HCT116 (cell line): Measurements from ENCODE around the gene HESX1. TPM values are rescaled to one million over a fixed set of nuclear protein-coding genes. Genes with fewer than 3 reads are reported as not detected.

Experiments
- ATAC-seq: fragments of 200-7000 bp; cut with Tn5 transposase; 2 replicates; pipeline ENCODE4 v1.9.1; 2020; ENCODE audit warnings: mild to moderate bottlenecking, moderate library complexity
- BruUV-seq: library from RNA; stranded (reverse); fragments of 400-500 nt; replicated peaks from 2 replicates; lab custom pipeline; 2021; lab: Mats Ljungman, UMichigan
- CTCF ChIA-PET: fragments of 300-600 bp; sonication (Branson Sonifier 250); formaldehyde crosslinking; loops from one replicate; lab custom pipeline; 2021; ENCODE audit warnings: antibody characterized with exemption; lab: Charles Lee
- POLR2A ChIA-PET: fragments of 300-600, 350-600 bp; sonication (Branson Sonifier 250); formaldehyde crosslinking; loops from one replicate; lab custom pipeline; 2021; ENCODE audit warnings: antibody characterized with exemption; lab: Charles Lee
- RAD21 ChIA-PET, 2 experiments: fragments of 300-600 bp; sonication (Branson Sonifier 250); formaldehyde crosslinking; loops; one replicate each; lab custom pipeline; 2023; ENCODE audit warnings: low total read pairs in 2 of 2; ENCODE audit not compliant: uncharacterized antibody in 2 of 2, unreplicated experiment in 2 of 2, low non-redundant PET in 1 of 2; lab: Charles Lee
- DNase-seq: peaks from one replicate; pipeline ENCODE4 v3.0.0-alpha.2; 2010; ENCODE audit warnings: low read depth, low spot score
- H2AFZ ChIP-seq: fragments of 200-600 bp; shearing (Covaris generic), sonication (generic); 2 replicates; pipeline ENCODE4 v1.6.1; 2017; ENCODE audit warnings: low read depth, mixed run types, mixed read lengths, antibody characterized with exemption, low read length; ENCODE audit not compliant: poor library complexity, severe bottlenecking
- H3K27ac ChIP-seq: 2 replicates; pipeline ENCODE4 v1.5.1; 2012; ENCODE audit warnings: low read depth, low read length
- H3K27me3 ChIP-seq: fragments of 200-600 bp; sonication (generic); 2 replicates; pipeline ENCODE4 v1.6.1; 2016; ENCODE audit warnings: mixed run types, low read length, mixed read lengths; ENCODE audit not compliant: insufficient read depth
- H3K36me3 ChIP-seq, 2 experiments: fragments of 200-500 bp in 1 of 2; fragments of 200-600 bp in 1 of 2; sonication (Bioruptor generic) in 1 of 2; sonication (generic) in 1 of 2; 2 replicates each; pipeline versions ENCODE4 v1.5.1 to v1.6.1; 2014 to 2016; ENCODE audit warnings: low read length in 2 of 2, inconsistent platforms in 1 of 2, mixed read lengths in 1 of 2, mixed run types in 1 of 2; ENCODE audit not compliant: insufficient read depth in 2 of 2, control insufficient read depth in 1 of 2
- H3K4me1 ChIP-seq, 2 experiments: fragments of 200-600 bp in 1 of 2; sonication (generic) in 1 of 2; 2 replicates each; pipeline versions ENCODE4 v1.5.1 to v1.6.1; 2012 to 2017; ENCODE audit warnings: low read length in 2 of 2, inconsistent platforms in 1 of 2, mild to moderate bottlenecking in 1 of 2, mixed read lengths in 1 of 2, mixed run types in 1 of 2, moderate library complexity in 1 of 2; ENCODE audit not compliant: insufficient read depth in 2 of 2, control insufficient read depth in 1 of 2
- H3K4me2 ChIP-seq: fragments of 200-600 bp; sonication (generic); 2 replicates; pipeline ENCODE4 v1.6.1; 2017; ENCODE audit warnings: mixed run types, low read length, mixed read lengths
- H3K4me3 ChIP-seq, 2 experiments: fragments of 200-600 bp in 1 of 2; sonication (generic) in 1 of 2; replicated peaks in 1 of 2; 2 replicates each; pipeline ENCODE4 v1.5.1; 2011 to 2016; ENCODE audit warnings: low read length in 2 of 2, control low read depth in 1 of 2, low read depth in 1 of 2, mild to moderate bottlenecking in 1 of 2, mixed read lengths in 1 of 2, mixed run types in 1 of 2
- H3K79me2 ChIP-seq: fragments of 200-600 bp; sonication (generic); 2 replicates; pipeline ENCODE4 v1.6.1; 2017; ENCODE audit warnings: mild to moderate bottlenecking, mixed run types, low read length, moderate library complexity, mixed read lengths; ENCODE audit not compliant: insufficient read depth
- H3K9ac ChIP-seq: fragments of 200-600 bp; sonication (generic); 2 replicates; pipeline ENCODE4 v1.6.1; 2016; ENCODE audit warnings: low read length, mixed read lengths
- H3K9me2 ChIP-seq: fragments of 200-600 bp; sonication (generic), shearing (Covaris generic); 2 replicates; pipeline ENCODE4 v1.6.1; 2017; ENCODE audit warnings: mixed run types, mild to moderate bottlenecking, moderate library complexity; ENCODE audit not compliant: insufficient read depth
- H3K9me3 ChIP-seq, 2 experiments: fragments of 200-500 bp in 1 of 2; fragments of 200-600 bp in 1 of 2; sonication (Bioruptor generic) in 1 of 2; sonication (generic) in 1 of 2; 2 replicates each; pipeline ENCODE4 v1.6.1; 2014 to 2017; ENCODE audit warnings: low read length in 2 of 2, mixed read lengths in 2 of 2, inconsistent platforms in 1 of 2, low read depth in 1 of 2, mild to moderate bottlenecking in 1 of 2, mixed run types in 1 of 2, moderate library complexity in 1 of 2; ENCODE audit not compliant: control insufficient read depth in 1 of 2, insufficient read depth in 1 of 2
- H4K20me1 ChIP-seq: fragments of 200-600 bp; sonication (generic), shearing (Covaris generic); 2 replicates; pipeline ENCODE4 v1.6.1; 2017; ENCODE audit warnings: mixed run types, mild to moderate bottlenecking, moderate library complexity; ENCODE audit not compliant: insufficient read depth
- ATF3 ChIP-seq: IDR thresholded peaks from 2 replicates; pipeline ENCODE4 v1.6.1; 2012
- CEBPB ChIP-seq: IDR thresholded peaks from 2 replicates; pipeline ENCODE4 v1.6.1; 2012; ENCODE audit warnings: low read depth
- CTCF ChIP-seq, 3 experiments: fragments of 200-600 bp in 1 of 3; sonication (generic) in 1 of 3; IDR thresholded peaks in 2 of 3; conservative IDR thresholded peaks in 1 of 3; 2 replicates each; pipeline ENCODE4 v1.5.1; 2012 to 2017; ENCODE audit warnings: low read depth in 2 of 3, low read length in 2 of 3, antibody characterized with exemption in 1 of 3, borderline replicate concordance in 1 of 3, control low read depth in 1 of 3, mild to moderate bottlenecking in 1 of 3, mixed read lengths in 1 of 3, mixed run types in 1 of 3, moderate library complexity in 1 of 3; ENCODE audit not compliant: insufficient read depth in 1 of 3
- EZH2phosphoT487 ChIP-seq: fragments of 200-600 bp; IDR thresholded peaks from 2 replicates; pipeline ENCODE4 v1.6.1; 2018; ENCODE audit warnings: antibody characterized with exemption, borderline replicate concordance
- FOSL1 ChIP-seq: IDR thresholded peaks from 2 replicates; pipeline ENCODE4 v1.6.1; 2012; ENCODE audit warnings: low read depth
- JUND ChIP-seq: IDR thresholded peaks from 2 replicates; pipeline ENCODE4 v1.6.1; 2012
- MAX ChIP-seq: IDR thresholded peaks from 2 replicates; pipeline ENCODE4 v1.6.1; 2012
- POLR2AphosphoS5 ChIP-seq: IDR thresholded peaks from 2 replicates; pipeline ENCODE4 v1.6.1; 2011; ENCODE audit warnings: mild to moderate bottlenecking, low read depth, low read length, moderate library complexity
- RAD21 ChIP-seq: IDR thresholded peaks from 2 replicates; pipeline ENCODE4 v1.6.1; 2012; ENCODE audit warnings: low read depth, mild to moderate bottlenecking
- REST ChIP-seq: IDR thresholded peaks from 2 replicates; pipeline ENCODE4 v1.6.1; 2012; ENCODE audit warnings: low read depth
- SIN3A ChIP-seq: IDR thresholded peaks from 2 replicates; pipeline ENCODE4 v1.6.1; 2012; ENCODE audit warnings: low read depth
- SRF ChIP-seq: IDR thresholded peaks from 2 replicates; pipeline ENCODE4 v1.6.1; 2012; ENCODE audit warnings: low read depth
- TCF7L2 ChIP-seq: IDR thresholded peaks from 2 replicates; pipeline ENCODE4 v1.7.0; 2011; ENCODE audit warnings: borderline replicate concordance, inconsistent platforms; ENCODE audit not compliant: insufficient read depth, insufficient read length; ENCODE audit errors: extremely low read depth
- YY1 ChIP-seq: IDR thresholded peaks from 2 replicates; pipeline ENCODE4 v1.6.1; 2011; ENCODE audit warnings: low read length, low read depth, moderate library complexity, mild to moderate bottlenecking; ENCODE audit not compliant: insufficient replicate concordance; ENCODE audit errors: extremely low read depth
- ZBTB33 ChIP-seq: IDR thresholded peaks from 2 replicates; pipeline ENCODE4 v1.6.1; 2011; ENCODE audit warnings: mild to moderate bottlenecking, low read length, moderate library complexity; ENCODE audit not compliant: insufficient replicate concordance; ENCODE audit errors: extremely low read depth
- ZFX ChIP-seq: fragments of 450-650 bp; IDR thresholded peaks from 2 replicates; pipeline ENCODE4 v1.6.1; 2017
- ZNF274 ChIP-seq: fragments of 200-500 bp; sonication (Bioruptor generic); IDR thresholded peaks from 2 replicates; pipeline ENCODE4 v1.6.1; 2014; ENCODE audit warnings: mild to moderate bottlenecking, low read depth, low read length, inconsistent platforms
- intact Hi-C: fragments of 100-400 bp; cut with micrococcal nuclease; formaldehyde crosslinking; loops from 2 replicates; pipeline ENCODE4 v1.10.0; 2022
- total RNA-seq: library from RNA; stranded (reverse); gene quantifications from one replicate; pipeline ENCODE4 v1.2.1, GENCODE V29; 2021; ENCODE audit not compliant: unreplicated experiment

Gene HESX1
- total RNA-seq, 1 experiment from 2014 or later, result 2.1 TPM

- DNase-seq, result peak; percentile 51
- POLR2A ChIA-PET, result no interaction called here
- 0 out of 2 replicates have a peak overlapping the region, but pooled peaks have one; percentile 9 for H3K9ac ChIP-seq
- TF ChIP-seq JUND (peak; percentile 42), SIN3A (no peak), TCF7L2 (peak; percentile 84), YY1 (no peak), SRF (no peak), ZFX (no peak), ATF3 (no peak), RAD21 (peak; percentile 26; the same call in 1 of the 2 replicates), CTCF (IDR thresholded peaks at IDR 0.05 in 2 of 3, conservative IDR thresholded peaks at IDR 0.05 in 1 of 3; ENCODE audit: borderline replicate concordance in 1 of 3, insufficient read depth in 1 of 3, low read depth in 2 of 3, low read length in 2 of 3) (no peak), ZNF274 (no peak), ZBTB33 (no peak), MAX (0 out of 2 replicates have a peak, but pooled peaks have one; percentile 53), EZH2phosphoT487 (no peak), CEBPB (no peak), REST (no peak), POLR2AphosphoS5 (no peak), FOSL1 (no peak)
These were observed 40.7 kb downstream of the HESX1 start for GRCh38 chr3:57158813-57159738.

More at GRCh38 chr3:57158813-57159738, 40.7 kb downstream of the HESX1 start:
- no peak overlapping the region for H2AFZ ChIP-seq
- H3K9me3 ChIP-seq, result no peaks in the 10 kb centered on the region
- no peaks in the 10 kb centered on the region for H3K36me3 ChIP-seq
- H3K4me2 ChIP-seq, result peak overlapping the region; percentile 57
- ChIA-PET CTCF (interaction anchor here (1.0 kb wide), 1 partner anchor 10 kb away, joined by 3 read pairs; no protein-coding TSS in a partner anchor), RAD21 (interaction anchor here in 1 of 2 experiments (0.5 to 1.0 kb wide), 2 partner anchors 75 to 156 kb away, joined by 4 read pairs; no protein-coding TSS in a partner anchor)
- H3K4me3 ChIP-seq, result peak overlapping the region in 1 of 2 experiments; percentile 7; a peak in 2 of 4 replicates
- no TSS peak for BruUV-seq
- no peaks in the 10 kb centered on the region for H3K27me3 ChIP-seq
- no peak overlapping the region for H3K27ac ChIP-seq
- no peaks in the 10 kb centered on the region for H3K9me2 ChIP-seq
- ATAC-seq, result peak; percentile 89
- intact Hi-C loops, result no loop called here
- no peaks in the 10 kb centered on the region for H3K79me2 ChIP-seq
- H3K4me1 ChIP-seq, result peaks cover 21 to 23% of the 10 kb centered on the region in 2 experiments
- H4K20me1 ChIP-seq, result no peaks in the 10 kb centered on the region
